Panc1 (cell line): Measurements from ENCODE around the gene SLCO2A1. TPM values are rescaled to one million over a fixed set of nuclear protein-coding genes. Genes with fewer than 3 reads are reported as not detected.

Source experiments
- ATAC-seq: fragments of 200-7000 bp; cut with Tn5 transposase; 2 replicates; pipeline ENCODE4 v1.9.1; 2020; ENCODE audit warnings: mild to moderate bottlenecking, moderate library complexity
- BruUV-seq: library from RNA; stranded (reverse); fragments of 400-500 nt; replicated peaks from 2 replicates; lab custom pipeline; 2021; lab: Mats Ljungman, UMichigan
- CTCF ChIA-PET: fragments of 300-600 bp; sonication (Branson Sonifier 250); formaldehyde crosslinking; loops from one replicate; lab custom pipeline; 2022; ENCODE audit warnings: antibody characterized with exemption; lab: Charles Lee
- POLR2A ChIA-PET: fragments of 300-600 bp; sonication (Branson Sonifier 250); formaldehyde crosslinking; loops from one replicate; lab custom pipeline; 2022; ENCODE audit warnings: antibody characterized with exemption; lab: Charles Lee
- DNase-seq: peaks from one replicate; pipeline ENCODE4 v3.0.0-alpha.2; 2010; ENCODE audit warnings: low read depth, low spot score
- H3K27ac ChIP-seq: 2 replicates; pipeline ENCODE4 v1.5.1; 2011; ENCODE audit warnings: mild to moderate bottlenecking, low read length, inconsistent platforms
- H3K27me3 ChIP-seq: fragments of 200-500 bp; sonication (Bioruptor generic); 2 replicates; pipeline ENCODE4 v1.6.0; 2014; ENCODE audit warnings: low read length, inconsistent platforms; ENCODE audit not compliant: control insufficient read depth, insufficient read depth
- H3K36me3 ChIP-seq: fragments of 200-500 bp; sonication (Bioruptor generic); 2 replicates; pipeline ENCODE4 v1.5.1; 2014; ENCODE audit warnings: inconsistent platforms, mild to moderate bottlenecking, low read length, moderate library complexity; ENCODE audit not compliant: control insufficient read depth, insufficient read depth
- H3K4me1 ChIP-seq: 2 replicates; pipeline ENCODE4 v1.5.1; 2011; ENCODE audit warnings: inconsistent platforms, mild to moderate bottlenecking, low read length, moderate library complexity; ENCODE audit not compliant: control insufficient read depth, insufficient read depth
- H3K4me3 ChIP-seq, 2 experiments: 2 replicates each; pipeline ENCODE4 v1.5.1; 2011 to 2012; ENCODE audit warnings: low read depth in 2 of 2, low read length in 2 of 2, mild to moderate bottlenecking in 2 of 2, inconsistent platforms in 1 of 2, moderate library complexity in 1 of 2
- H3K9me3 ChIP-seq: fragments of 200-500 bp; sonication (Bioruptor generic); 2 replicates; pipeline ENCODE4 v1.5.1; 2014; ENCODE audit warnings: low read depth, mild to moderate bottlenecking, inconsistent platforms, low read length, moderate library complexity; ENCODE audit not compliant: control insufficient read depth, insufficient read depth
- POLR2AphosphoS5 ChIP-seq: IDR thresholded peaks from 2 replicates; pipeline ENCODE4 v1.6.1; 2012; ENCODE audit warnings: mild to moderate bottlenecking, low read depth, low read length, moderate library complexity
- SIN3A ChIP-seq: IDR thresholded peaks from 2 replicates; pipeline ENCODE4 v1.6.1; 2012; ENCODE audit warnings: low read depth, mild to moderate bottlenecking, low read length, moderate library complexity, borderline replicate concordance; ENCODE audit not compliant: insufficient read depth
- TCF7L2 ChIP-seq: IDR thresholded peaks from 2 replicates; pipeline ENCODE4 v1.6.1; 2011; ENCODE audit warnings: mild to moderate bottlenecking, low read depth, low read length, inconsistent platforms
- in situ Hi-C: cut with HindIII; loops from 2 replicates; pipeline ENCODE4 v1.10.0; 2016; ENCODE audit warnings: low sequenced_read_pairs, low pct_unique_long_range_greater_than_20kb
- intact Hi-C: fragments of 100-400 bp; cut with micrococcal nuclease; formaldehyde crosslinking; loops from one replicate; pipeline ENCODE4 v1.10.0; 2022; ENCODE audit not compliant: unreplicated experiment
- total RNA-seq: library from RNA; stranded (reverse); gene quantifications from one replicate; pipeline ENCODE4 v1.2.1, GENCODE V29; 2021; ENCODE audit not compliant: unreplicated experiment
- TF ChIP-seq, protein P1 (sequence below), 2 experiments: IDR thresholded peaks; 2 replicates each; pipeline ENCODE4 v1.6.1; 2011 to 2012; ENCODE audit warnings: low read depth in 2 of 2, control low read depth in 1 of 2, low read length in 1 of 2, mild to moderate bottlenecking in 1 of 2, moderate library complexity in 1 of 2; ENCODE audit not compliant: insufficient read depth in 1 of 2
- TF ChIP-seq, protein P2 (sequence below): fragments of 450-650 bp; IDR thresholded peaks from 2 replicates; pipeline ENCODE4 v1.5.1; 2017; ENCODE audit warnings: mild to moderate bottlenecking

SLCO2A1 gene
- total RNA-seq, 1 experiment from 2014 or later, result 0.62 TPM

GRCh38 chr3:133991637-133992036, 38.1 kb downstream of the SLCO2A1 start:
- no TSS peak for BruUV-seq
- Histone ChIP-seq H3K27ac (no peak overlapping the region), H3K9me3 (no peaks in the 10 kb centered on the region), H3K27me3 (no peaks in the 10 kb centered on the region), H3K36me3 (no peaks in the 10 kb centered on the region), H3K4me3 (no peak overlapping the region), H3K4me1 (no peaks in the 10 kb centered on the region)
- peak; percentile 29; the same call in 1 of the 2 replicates for ATAC-seq
- in situ Hi-C loops (no loop called here), intact Hi-C loops (no loop called here)
- no peak for DNase-seq
- TF ChIP-seq, protein P1, sequence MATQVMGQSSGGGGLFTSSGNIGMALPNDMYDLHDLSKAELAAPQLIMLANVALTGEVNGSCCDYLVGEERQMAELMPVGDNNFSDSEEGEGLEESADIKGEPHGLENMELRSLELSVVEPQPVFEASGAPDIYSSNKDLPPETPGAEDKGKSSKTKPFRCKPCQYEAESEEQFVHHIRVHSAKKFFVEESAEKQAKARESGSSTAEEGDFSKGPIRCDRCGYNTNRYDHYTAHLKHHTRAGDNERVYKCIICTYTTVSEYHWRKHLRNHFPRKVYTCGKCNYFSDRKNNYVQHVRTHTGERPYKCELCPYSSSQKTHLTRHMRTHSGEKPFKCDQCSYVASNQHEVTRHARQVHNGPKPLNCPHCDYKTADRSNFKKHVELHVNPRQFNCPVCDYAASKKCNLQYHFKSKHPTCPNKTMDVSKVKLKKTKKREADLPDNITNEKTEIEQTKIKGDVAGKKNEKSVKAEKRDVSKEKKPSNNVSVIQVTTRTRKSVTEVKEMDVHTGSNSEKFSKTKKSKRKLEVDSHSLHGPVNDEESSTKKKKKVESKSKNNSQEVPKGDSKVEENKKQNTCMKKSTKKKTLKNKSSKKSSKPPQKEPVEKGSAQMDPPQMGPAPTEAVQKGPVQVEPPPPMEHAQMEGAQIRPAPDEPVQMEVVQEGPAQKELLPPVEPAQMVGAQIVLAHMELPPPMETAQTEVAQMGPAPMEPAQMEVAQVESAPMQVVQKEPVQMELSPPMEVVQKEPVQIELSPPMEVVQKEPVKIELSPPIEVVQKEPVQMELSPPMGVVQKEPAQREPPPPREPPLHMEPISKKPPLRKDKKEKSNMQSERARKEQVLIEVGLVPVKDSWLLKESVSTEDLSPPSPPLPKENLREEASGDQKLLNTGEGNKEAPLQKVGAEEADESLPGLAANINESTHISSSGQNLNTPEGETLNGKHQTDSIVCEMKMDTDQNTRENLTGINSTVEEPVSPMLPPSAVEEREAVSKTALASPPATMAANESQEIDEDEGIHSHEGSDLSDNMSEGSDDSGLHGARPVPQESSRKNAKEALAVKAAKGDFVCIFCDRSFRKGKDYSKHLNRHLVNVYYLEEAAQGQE (IDR thresholded peaks at IDR 0.05; ENCODE audit: insufficient read depth in 1 of 2, low read depth in 2 of 2, low read length in 1 of 2), result no peak
- TF ChIP-seq TCF7L2 (no peak), SIN3A (no peak), POLR2AphosphoS5 (no peak)
- TF ChIP-seq, protein P2, sequence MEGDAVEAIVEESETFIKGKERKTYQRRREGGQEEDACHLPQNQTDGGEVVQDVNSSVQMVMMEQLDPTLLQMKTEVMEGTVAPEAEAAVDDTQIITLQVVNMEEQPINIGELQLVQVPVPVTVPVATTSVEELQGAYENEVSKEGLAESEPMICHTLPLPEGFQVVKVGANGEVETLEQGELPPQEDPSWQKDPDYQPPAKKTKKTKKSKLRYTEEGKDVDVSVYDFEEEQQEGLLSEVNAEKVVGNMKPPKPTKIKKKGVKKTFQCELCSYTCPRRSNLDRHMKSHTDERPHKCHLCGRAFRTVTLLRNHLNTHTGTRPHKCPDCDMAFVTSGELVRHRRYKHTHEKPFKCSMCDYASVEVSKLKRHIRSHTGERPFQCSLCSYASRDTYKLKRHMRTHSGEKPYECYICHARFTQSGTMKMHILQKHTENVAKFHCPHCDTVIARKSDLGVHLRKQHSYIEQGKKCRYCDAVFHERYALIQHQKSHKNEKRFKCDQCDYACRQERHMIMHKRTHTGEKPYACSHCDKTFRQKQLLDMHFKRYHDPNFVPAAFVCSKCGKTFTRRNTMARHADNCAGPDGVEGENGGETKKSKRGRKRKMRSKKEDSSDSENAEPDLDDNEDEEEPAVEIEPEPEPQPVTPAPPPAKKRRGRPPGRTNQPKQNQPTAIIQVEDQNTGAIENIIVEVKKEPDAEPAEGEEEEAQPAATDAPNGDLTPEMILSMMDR, result no peak
- CTCF ChIA-PET, result no interaction called here
- POLR2A ChIA-PET, result no interaction called here

DNA sequence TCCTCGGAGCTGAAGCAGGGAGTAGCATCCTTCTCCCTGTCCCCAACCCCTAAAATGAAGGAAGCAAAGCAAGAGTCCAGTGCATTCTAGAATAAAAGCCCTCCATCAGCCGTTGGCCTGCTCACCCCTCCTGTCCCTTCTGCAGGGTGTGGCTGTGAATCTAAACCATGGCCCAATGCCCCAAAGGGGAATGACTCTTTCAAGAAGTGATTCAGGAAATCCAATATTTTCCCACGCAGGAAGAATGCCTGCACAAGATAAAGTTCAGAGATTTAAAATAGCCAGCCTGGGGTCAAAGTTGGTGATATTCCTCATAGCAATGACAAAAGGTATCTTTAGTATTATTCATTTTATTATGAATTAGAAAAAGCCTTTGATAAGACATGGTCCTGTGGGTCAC, 38.5 kb downstream of the SLCO2A1 start:
- BruUV-seq, result no TSS peak
- Histone ChIP-seq H3K4me1 (no peaks in the 10 kb centered on the region), H3K4me3 (no peak overlapping the region), H3K9me3 (no peaks in the 10 kb centered on the region), H3K27ac (no peak overlapping the region), H3K36me3 (no peaks in the 10 kb centered on the region), H3K27me3 (no peaks in the 10 kb centered on the region)
- intact Hi-C loops (no loop called here), in situ Hi-C loops (no loop called here)
- no peak for DNase-seq
- ChIA-PET POLR2A (no interaction called here), CTCF (no interaction called here)
- no peak for ATAC-seq
- TF ChIP-seq TCF7L2, result no peak
- TF ChIP-seq, protein P2, result no peak
- TF ChIP-seq POLR2AphosphoS5, result no peak
